Measurements from ENCODE around the gene CDKAL1.

CDKAL1 gene

GRCh38 chr6:20533746-20534294 lies 437 bp upstream of the CDKAL1 start:
- no peak overlapping the region for H2BK5ac ChIP-seq (ENCODE audit: low read depth, low read length, poor library complexity, severe bottlenecking)
- H2BK12ac ChIP-seq (ENCODE audit: low read length in 2 of 2) = no peak overlapping the region
- H2AK5ac ChIP-seq (ENCODE audit: low read length, severe bottlenecking) = no peak overlapping the region
- H3K14ac ChIP-seq (ENCODE audit: low read length in 2 of 2) = no peak overlapping the region
- H3K4me1 ChIP-seq (ENCODE audit: control insufficient read depth, insufficient read depth, low read depth, low read length) = peaks cover 3% of the 10 kb centered on the region
- H3K27me3 ChIP-seq (ENCODE audit: control insufficient read depth in 1 of 2, insufficient read depth in 1 of 2, low read length in 2 of 2) = no peaks in the 10 kb centered on the region
- H2BK15ac ChIP-seq (ENCODE audit: low read depth, poor library complexity, severe bottlenecking) = no peak overlapping the region
- no peaks in the 10 kb centered on the region for H3K9me3 ChIP-seq (ENCODE audit: control insufficient read depth, low read length)
- H3K79me1 ChIP-seq (replicated peaks; ENCODE audit: low read length, poor library complexity, severe bottlenecking) = peaks cover 15% of the 10 kb centered on the region
- peak overlapping the region; percentile 36 for H3K27ac ChIP-seq (ENCODE audit: low read length, poor library complexity, severe bottlenecking)
- no peak for DNase-seq
- no peak overlapping the region for H2AFZ ChIP-seq (ENCODE audit: low read depth, low read length)
- H3K36me3 ChIP-seq (ENCODE audit: control insufficient read depth in 1 of 2, insufficient read depth in 2 of 2, low read depth in 1 of 2, low read length in 2 of 2) = no peaks in the 10 kb centered on the region
- H2BK120ac ChIP-seq (ENCODE audit: low read depth, low read length) = no peak overlapping the region
- peak overlapping the region; percentile 66 for H3K4me2 ChIP-seq (ENCODE audit: low read length, poor library complexity, severe bottlenecking)
- peak overlapping the region; percentile 96 for H3K9ac ChIP-seq (ENCODE audit: low read length)
- no peak overlapping the region for H4K91ac ChIP-seq (ENCODE audit: low read length)
- no peak overlapping the region for H3K4ac ChIP-seq (ENCODE audit: low read depth in 1 of 2, low read length in 2 of 2)
- H4K8ac ChIP-seq (ENCODE audit: low read length) = no peak overlapping the region
- no peak overlapping the region for H3K23ac ChIP-seq (ENCODE audit: low read length in 2 of 2)
- H3K18ac ChIP-seq (ENCODE audit: low read depth in 1 of 2, low read length in 2 of 2) = no peak overlapping the region
- H3K4me3 ChIP-seq (ENCODE audit: insufficient read depth in 1 of 2, low read depth in 1 of 2, low read length in 2 of 2) = peak overlapping the region in 1 of 2 experiments; percentile 91
- WGBS = no CpG with 5 or more reads among the region's 6 CpGs

GRCh38 chr6:20538131-20538662 lies 3.9 kb downstream of the CDKAL1 start:
- Histone ChIP-seq H3K27me3 (ENCODE audit: control insufficient read depth in 1 of 2, insufficient read depth in 1 of 2, low read length in 2 of 2) (no peaks in the 10 kb centered on the region), H3K18ac (ENCODE audit: low read depth in 1 of 2, low read length in 2 of 2) (no peak overlapping the region), H2BK120ac (ENCODE audit: low read depth, low read length) (no peak overlapping the region), H2BK5ac (ENCODE audit: low read depth, low read length, poor library complexity, severe bottlenecking) (no peak overlapping the region), H2AK5ac (ENCODE audit: low read length, severe bottlenecking) (no peak overlapping the region), H3K14ac (ENCODE audit: low read length in 2 of 2) (no peak overlapping the region), H4K8ac (ENCODE audit: low read length) (no peak overlapping the region), H3K9me3 (ENCODE audit: control insufficient read depth, low read length) (no peaks in the 10 kb centered on the region), H3K36me3 (ENCODE audit: control insufficient read depth in 1 of 2, insufficient read depth in 2 of 2, low read depth in 1 of 2, low read length in 2 of 2) (peaks cover 0 to 7% of the 10 kb centered on the region in 2 experiments), H3K23ac (ENCODE audit: low read length in 2 of 2) (no peak overlapping the region), H3K4me3 (ENCODE audit: insufficient read depth in 1 of 2, low read depth in 1 of 2, low read length in 2 of 2) (no peak overlapping the region), H2AFZ (ENCODE audit: low read depth, low read length) (no peak overlapping the region), H3K79me1 (replicated peaks; ENCODE audit: low read length, poor library complexity, severe bottlenecking) (peaks cover 34% of the 10 kb centered on the region), H3K4me2 (ENCODE audit: low read length, poor library complexity, severe bottlenecking) (no peak overlapping the region), H2BK12ac (ENCODE audit: low read length in 2 of 2) (no peak overlapping the region), H4K91ac (ENCODE audit: low read length) (no peak overlapping the region), H3K4me1 (ENCODE audit: control insufficient read depth, insufficient read depth, low read depth, low read length) (peaks cover 6% of the 10 kb centered on the region), H2BK15ac (ENCODE audit: low read depth, poor library complexity, severe bottlenecking) (no peak overlapping the region), H3K4ac (ENCODE audit: low read depth in 1 of 2, low read length in 2 of 2) (no peak overlapping the region), H3K27ac (ENCODE audit: low read length, poor library complexity, severe bottlenecking) (no peak overlapping the region), H3K9ac (ENCODE audit: low read length) (no peak overlapping the region)
- DNase-seq = no peak
- WGBS = 90% methylated on average over 1 of the region's 1 CpG

GRCh38 chr6:20538907-20539306 lies 4.7 kb downstream of the CDKAL1 start:
- no peak overlapping the region for H3K4me3 ChIP-seq (ENCODE audit: insufficient read depth in 1 of 2, low read depth in 1 of 2, low read length in 2 of 2)

GRCh38 chr6:20539387-20539786 lies 5.1 kb downstream of the CDKAL1 start:
- H3K23ac ChIP-seq (ENCODE audit: low read length in 2 of 2) = no peak overlapping the region
- DNase-seq = no peak
- H3K9me3 ChIP-seq (ENCODE audit: control insufficient read depth, low read length) = no peaks in the 10 kb centered on the region
- no peak overlapping the region for H3K18ac ChIP-seq (ENCODE audit: low read depth in 1 of 2, low read length in 2 of 2)
- no peak overlapping the region for H3K9ac ChIP-seq (ENCODE audit: low read length)
- no peak overlapping the region for H4K8ac ChIP-seq (ENCODE audit: low read length)
- H3K79me1 ChIP-seq (replicated peaks; ENCODE audit: low read length, poor library complexity, severe bottlenecking) = peaks cover 37% of the 10 kb centered on the region
- no peak overlapping the region for H2AFZ ChIP-seq (ENCODE audit: low read depth, low read length)
- no peak overlapping the region for H2BK15ac ChIP-seq (ENCODE audit: low read depth, poor library complexity, severe bottlenecking)
- peaks cover 0 to 7% of the 10 kb centered on the region in 2 experiments for H3K36me3 ChIP-seq (ENCODE audit: control insufficient read depth in 1 of 2, insufficient read depth in 2 of 2, low read depth in 1 of 2, low read length in 2 of 2)
- peaks cover 7% of the 10 kb centered on the region for H3K4me1 ChIP-seq (ENCODE audit: control insufficient read depth, insufficient read depth, low read depth, low read length)
- H3K27ac ChIP-seq (ENCODE audit: low read length, poor library complexity, severe bottlenecking) = no peak overlapping the region
- no peak overlapping the region for H3K4me3 ChIP-seq (ENCODE audit: insufficient read depth in 1 of 2, low read depth in 1 of 2, low read length in 2 of 2)
- H3K14ac ChIP-seq (ENCODE audit: low read length in 2 of 2) = no peak overlapping the region
- H4K91ac ChIP-seq (ENCODE audit: low read length) = no peak overlapping the region
- no peak overlapping the region for H3K4me2 ChIP-seq (ENCODE audit: low read length, poor library complexity, severe bottlenecking)
- no peak overlapping the region for H3K4ac ChIP-seq (ENCODE audit: low read depth in 1 of 2, low read length in 2 of 2)
- no peak overlapping the region for H2AK5ac ChIP-seq (ENCODE audit: low read length, severe bottlenecking)
- H3K27me3 ChIP-seq (ENCODE audit: control insufficient read depth in 1 of 2, insufficient read depth in 1 of 2, low read length in 2 of 2) = no peaks in the 10 kb centered on the region
- H2BK120ac ChIP-seq (ENCODE audit: low read depth, low read length) = no peak overlapping the region
- no peak overlapping the region for H2BK5ac ChIP-seq (ENCODE audit: low read depth, low read length, poor library complexity, severe bottlenecking)
- WGBS = 98% methylated on average over 2 of the region's 2 CpGs
- no peak overlapping the region for H2BK12ac ChIP-seq (ENCODE audit: low read length in 2 of 2)

More at GRCh38 chr6:20538907-20539306, 4.7 kb downstream of the CDKAL1 start:
- Histone ChIP-seq H2BK12ac (ENCODE audit: low read length in 2 of 2) (no peak overlapping the region), H4K8ac (ENCODE audit: low read length) (no peak overlapping the region), H3K79me1 (replicated peaks; ENCODE audit: low read length, poor library complexity, severe bottlenecking) (peaks cover 36% of the 10 kb centered on the region), H2BK120ac (ENCODE audit: low read depth, low read length) (no peak overlapping the region), H3K14ac (ENCODE audit: low read length in 2 of 2) (no peak overlapping the region), H3K9me3 (ENCODE audit: control insufficient read depth, low read length) (no peaks in the 10 kb centered on the region), H3K9ac (ENCODE audit: low read length) (no peak overlapping the region), H2BK5ac (ENCODE audit: low read depth, low read length, poor library complexity, severe bottlenecking) (no peak overlapping the region), H2AK5ac (ENCODE audit: low read length, severe bottlenecking) (no peak overlapping the region), H2AFZ (ENCODE audit: low read depth, low read length) (no peak overlapping the region), H3K4me2 (ENCODE audit: low read length, poor library complexity, severe bottlenecking) (no peak overlapping the region), H4K91ac (ENCODE audit: low read length) (no peak overlapping the region), H3K4me1 (ENCODE audit: control insufficient read depth, insufficient read depth, low read depth, low read length) (peaks cover 7% of the 10 kb centered on the region), H3K27ac (ENCODE audit: low read length, poor library complexity, severe bottlenecking) (no peak overlapping the region), H3K36me3 (ENCODE audit: control insufficient read depth in 1 of 2, insufficient read depth in 2 of 2, low read depth in 1 of 2, low read length in 2 of 2) (peaks cover 0 to 7% of the 10 kb centered on the region in 2 experiments), H3K27me3 (ENCODE audit: control insufficient read depth in 1 of 2, insufficient read depth in 1 of 2, low read length in 2 of 2) (no peaks in the 10 kb centered on the region), H3K18ac (ENCODE audit: low read depth in 1 of 2, low read length in 2 of 2) (no peak overlapping the region), H3K23ac (ENCODE audit: low read length in 2 of 2) (no peak overlapping the region), H2BK15ac (ENCODE audit: low read depth, poor library complexity, severe bottlenecking) (no peak overlapping the region), H3K4ac (ENCODE audit: low read depth in 1 of 2, low read length in 2 of 2) (no peak overlapping the region)
- 100% methylated on average over 2 of the region's 4 CpGs for WGBS
- DNase-seq = no peak

All from mesenchymal stem cell (in vitro differentiated cells and primary cell).